ENCODE measurements around the gene NDRG2.
"Not testable (repeated sequence)": the region's sequence is repeated elsewhere in the genome, so short reads cannot be mapped to it uniquely, and the experiment has no call there.

Gene NDRG2

GRCh38 chr14:21003788-21004346 lies 21.0 kb downstream of the NDRG2 start:
- FAIRE-seq = no peak

GRCh38 chr14:21001218-21001617 lies 23.6 kb downstream of the NDRG2 start:
- FAIRE-seq = no peak

GRCh38 chr14:20999591-20999990 lies 25.3 kb downstream of the NDRG2 start:
- FAIRE-seq = no peak

GRCh38 chr14:20998674-20999366 lies 26.0 kb downstream of the NDRG2 start, which contains the start of gene SLC39A2:
Gene SLC39A2 (plus strand): TSS chr14:20999293. CDS start chr14:20999447, 154 bp downstream.
- no peak for FAIRE-seq

GRCh38 chr14:20998139-20998538 lies 26.7 kb downstream of the NDRG2 start:
- FAIRE-seq = no peak

- no peak for FAIRE-seq
Measured at GRCh38 chr14:20997564-20997963, 27.3 kb downstream of the NDRG2 start.

GRCh38 chr14:20997115-20997514 lies 27.7 kb downstream of the NDRG2 start:
- FAIRE-seq = no peak

- FAIRE-seq = no peak
Measured at GRCh38 chr14:20996521-20996920, 28.3 kb downstream of the NDRG2 start.

- peak; percentile 91 for FAIRE-seq
Measured at GRCh38 chr14:20989787-20990600, 34.9 kb downstream of the NDRG2 start, which contains the start of gene METTL17. Gene METTL17 (plus strand): TSS chr14:20989980. CDS start chr14:20990003, 23 bp downstream.

- FAIRE-seq = no peak
Measured at GRCh38 chr14:20989471-20989786, 35.4 kb downstream of the NDRG2 start.

GRCh38 chr14:20988717-20989470 lies 36.0 kb downstream of the NDRG2 start:
- FAIRE-seq = no peak

GRCh38 chr14:20986811-20987210 lies 38.0 kb downstream of the NDRG2 start:
- no peak for FAIRE-seq

GRCh38 chr14:20985650-20986049 lies 39.2 kb downstream of the NDRG2 start:
- not testable (repeated sequence) for FAIRE-seq

- FAIRE-seq = no peak
Measured at GRCh38 chr14:20982646-20983369, 42.1 kb downstream of the NDRG2 start.

- no peak for FAIRE-seq
Measured at GRCh38 chr14:20980906-20981305, 44.0 kb downstream of the NDRG2 start.

GRCh38 chr14:20978687-20979086 lies 46.2 kb downstream of the NDRG2 start:
- no peak for FAIRE-seq

GRCh38 chr14:20976291-20976690 lies 48.6 kb downstream of the NDRG2 start:
- FAIRE-seq = no peak

- FAIRE-seq = no peak
Measured at GRCh38 chr14:20973501-20973900, 51.4 kb downstream of the NDRG2 start.

- no peak for FAIRE-seq
Measured at GRCh38 chr14:20971705-20972021, 53.2 kb downstream of the NDRG2 start.

GRCh38 chr14:20970983-20971704 lies 53.7 kb downstream of the NDRG2 start:
- peak; percentile 85 for FAIRE-seq

- FAIRE-seq = no peak
Measured at GRCh38 chr14:20970647-20970982, 54.2 kb downstream of the NDRG2 start.

GRCh38 chr14:20969336-20969735 lies 55.5 kb downstream of the NDRG2 start:
- FAIRE-seq = no peak

Data from G401.6 (cell line).